OCI-LY7 (cell line): Measurements from ENCODE around the gene LENG1. TPM values are rescaled to one million over a fixed set of nuclear protein-coding genes. Genes with fewer than 3 reads are reported as not detected.

Experiments
- BruUV-seq: library from RNA; stranded (reverse); fragments of 400-500 nt; replicated peaks from 2 replicates; lab custom pipeline; 2021; lab: Mats Ljungman, UMichigan
- CTCF ChIA-PET: fragments of 300-600 bp; sonication (Branson Sonifier 250); formaldehyde crosslinking; loops from one replicate; lab custom pipeline; 2022; ENCODE audit warnings: antibody characterized with exemption; ENCODE audit not compliant: unreplicated experiment; lab: Charles Lee
- POLR2A ChIA-PET: fragments of 300-600 bp; sonication (Branson Sonifier 250); formaldehyde crosslinking; loops from one replicate; lab custom pipeline; 2022; ENCODE audit warnings: antibody characterized with exemption; lab: Charles Lee
- DNase-seq: peaks from one replicate; pipeline ENCODE4 v3.0.0-alpha.2; 2015; ENCODE audit warnings: low spot score
- H2AFZ ChIP-seq: fragments of 200-600 bp; sonication (generic), shearing (Covaris generic); 2 replicates; pipeline ENCODE4 v1.6.1; 2014; ENCODE audit warnings: mild to moderate bottlenecking, antibody characterized with exemption, low read length, moderate library complexity
- H3K27ac ChIP-seq: fragments of 200-600 bp; sonication (generic); 2 replicates; pipeline ENCODE4 v1.5.1; 2014; ENCODE audit warnings: mixed run types, low read depth, mild to moderate bottlenecking, moderate library complexity, low read length, inconsistent platforms; ENCODE audit not compliant: poor library complexity, severe bottlenecking
- H3K36me3 ChIP-seq: fragments of 200-600 bp; sonication (generic); 2 replicates; pipeline ENCODE4 v1.6.1; 2014; ENCODE audit warnings: mild to moderate bottlenecking, antibody characterized with exemption, low read length, moderate library complexity, mixed read lengths; ENCODE audit not compliant: insufficient read depth
- H3K4me1 ChIP-seq: fragments of 200-600 bp; sonication (generic); 2 replicates; pipeline ENCODE4 v1.5.1; 2014; ENCODE audit warnings: mild to moderate bottlenecking, low read length; ENCODE audit not compliant: insufficient read depth, poor library complexity, severe bottlenecking
- H3K4me2 ChIP-seq: fragments of 200-600 bp; sonication (generic); 2 replicates; pipeline ENCODE4 v1.6.1; 2014; ENCODE audit warnings: mild to moderate bottlenecking, low read length
- H3K4me3 ChIP-seq: fragments of 200-600 bp; sonication (generic); 2 replicates; pipeline ENCODE4 v1.5.1; 2014; ENCODE audit warnings: mild to moderate bottlenecking, low read depth, low read length; ENCODE audit not compliant: poor library complexity, severe bottlenecking
- H3K79me2 ChIP-seq: fragments of 200-600 bp; sonication (generic); 2 replicates; pipeline ENCODE4 v1.6.1; 2016; ENCODE audit warnings: low read depth, mild to moderate bottlenecking, low read length, moderate library complexity, mixed read lengths; ENCODE audit not compliant: insufficient read depth
- H3K9me2 ChIP-seq: fragments of 200-600 bp; sonication (generic); 2 replicates; pipeline ENCODE4 v1.6.1; 2016; ENCODE audit warnings: mild to moderate bottlenecking, low read length, mixed read lengths; ENCODE audit not compliant: insufficient read depth
- H3K9me3 ChIP-seq: fragments of 200-600 bp; sonication (generic); 2 replicates; pipeline ENCODE4 v1.6.1; 2014; ENCODE audit warnings: mild to moderate bottlenecking, mixed run types, low read length, mixed read lengths
- H4K20me1 ChIP-seq: fragments of 200-600 bp; sonication (generic); 2 replicates; pipeline ENCODE4 v1.6.1; 2014; ENCODE audit warnings: mild to moderate bottlenecking, antibody characterized with exemption, low read length, moderate library complexity, mixed read lengths; ENCODE audit not compliant: insufficient read depth
- EZH2phosphoT487 ChIP-seq: fragments of 200-600 bp; sonication (generic); IDR thresholded peaks from 2 replicates; pipeline ENCODE4 v1.6.1; 2018; ENCODE audit warnings: low read depth, borderline replicate concordance, mild to moderate bottlenecking, mixed run types, antibody characterized with exemption, low read length, moderate library complexity, mixed read lengths
- intact Hi-C: fragments of 100-400 bp; cut with micrococcal nuclease; formaldehyde crosslinking; loops from one replicate; pipeline ENCODE4 v1.10.0; 2022; ENCODE audit not compliant: unreplicated experiment
- total RNA-seq, 2 experiments: library from RNA; depleted of rRNA in 1 of 2; stranded (reverse); fragments of >200 nt in 1 of 2; shearing (Covaris generic) in 1 of 2; gene quantifications; 2 replicates each; pipeline ENCODE4 v1.2.3, GENCODE V29; 2014 to 2022
- TF ChIP-seq, protein P1 (sequence below): fragments of 200-600 bp; sonication (generic); conservative IDR thresholded peaks from 2 replicates; pipeline ENCODE4 v1.5.1; 2014; ENCODE audit warnings: mild to moderate bottlenecking, antibody characterized with exemption, low read length, moderate library complexity, mixed read lengths

LENG1 gene
- total RNA-seq, 2 experiments from 2014 or later = 4.7 to 8.0 TPM

DNA sequence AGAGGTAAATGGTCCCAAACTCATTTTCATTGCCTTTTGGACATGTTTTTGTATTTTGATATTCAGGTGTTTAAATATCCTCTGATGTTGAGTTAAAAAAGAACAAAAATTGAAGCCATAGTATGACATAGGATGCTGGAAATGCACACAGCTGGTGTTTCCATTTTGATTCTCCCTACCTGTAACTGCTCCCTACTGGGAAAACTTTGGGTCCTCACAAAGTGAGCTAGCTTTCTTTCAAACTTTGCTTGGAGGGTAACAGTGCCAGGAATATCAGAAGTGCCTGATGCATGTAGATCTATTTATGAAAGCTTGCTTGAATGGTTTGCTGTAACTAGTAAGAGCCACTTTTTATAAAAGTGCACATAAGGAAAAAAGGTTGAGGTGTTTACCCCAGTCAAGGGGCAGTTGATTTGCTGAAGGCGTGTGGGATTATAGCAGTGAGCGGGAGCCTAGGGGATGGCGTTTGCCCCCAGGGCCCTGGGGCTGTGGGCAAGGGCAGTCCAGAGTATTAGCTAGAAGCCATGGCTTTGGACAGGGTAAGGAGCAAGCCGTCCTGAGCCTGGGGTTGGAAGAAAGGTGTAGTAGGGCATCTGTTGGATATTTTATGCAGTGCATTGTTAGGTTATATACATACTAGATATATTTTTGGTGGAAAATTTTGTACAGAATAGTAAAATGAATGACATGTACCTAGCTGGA is 45.4 kb upstream of the LENG1 start:
- Histone ChIP-seq H3K36me3 (peaks cover 92% of the 10 kb centered on the region), H2AFZ (no peak overlapping the region), H3K4me1 (peaks cover 63% of the 10 kb centered on the region), H3K9me2 (no peaks in the 10 kb centered on the region), H4K20me1 (peaks cover 60% of the 10 kb centered on the region), H3K9me3 (no peaks in the 10 kb centered on the region), H3K79me2 (peaks cover 67% of the 10 kb centered on the region), H3K4me2 (peak overlapping the region; percentile 92), H3K4me3 (peak overlapping the region; percentile 84), H3K27ac (peak overlapping the region; percentile 3)
- intact Hi-C loops = no loop called here
- ChIA-PET POLR2A (interaction anchor here (0.6 kb wide), 1 partner anchor 62 kb away, joined by 3 read pairs; no protein-coding TSS in a partner anchor), CTCF (no interaction called here)
- no peak for TF ChIP-seq EZH2phosphoT487
- TF ChIP-seq, protein P1, sequence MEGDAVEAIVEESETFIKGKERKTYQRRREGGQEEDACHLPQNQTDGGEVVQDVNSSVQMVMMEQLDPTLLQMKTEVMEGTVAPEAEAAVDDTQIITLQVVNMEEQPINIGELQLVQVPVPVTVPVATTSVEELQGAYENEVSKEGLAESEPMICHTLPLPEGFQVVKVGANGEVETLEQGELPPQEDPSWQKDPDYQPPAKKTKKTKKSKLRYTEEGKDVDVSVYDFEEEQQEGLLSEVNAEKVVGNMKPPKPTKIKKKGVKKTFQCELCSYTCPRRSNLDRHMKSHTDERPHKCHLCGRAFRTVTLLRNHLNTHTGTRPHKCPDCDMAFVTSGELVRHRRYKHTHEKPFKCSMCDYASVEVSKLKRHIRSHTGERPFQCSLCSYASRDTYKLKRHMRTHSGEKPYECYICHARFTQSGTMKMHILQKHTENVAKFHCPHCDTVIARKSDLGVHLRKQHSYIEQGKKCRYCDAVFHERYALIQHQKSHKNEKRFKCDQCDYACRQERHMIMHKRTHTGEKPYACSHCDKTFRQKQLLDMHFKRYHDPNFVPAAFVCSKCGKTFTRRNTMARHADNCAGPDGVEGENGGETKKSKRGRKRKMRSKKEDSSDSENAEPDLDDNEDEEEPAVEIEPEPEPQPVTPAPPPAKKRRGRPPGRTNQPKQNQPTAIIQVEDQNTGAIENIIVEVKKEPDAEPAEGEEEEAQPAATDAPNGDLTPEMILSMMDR = no peak
- BruUV-seq = no TSS peak
- DNase-seq = no peak

DNA sequence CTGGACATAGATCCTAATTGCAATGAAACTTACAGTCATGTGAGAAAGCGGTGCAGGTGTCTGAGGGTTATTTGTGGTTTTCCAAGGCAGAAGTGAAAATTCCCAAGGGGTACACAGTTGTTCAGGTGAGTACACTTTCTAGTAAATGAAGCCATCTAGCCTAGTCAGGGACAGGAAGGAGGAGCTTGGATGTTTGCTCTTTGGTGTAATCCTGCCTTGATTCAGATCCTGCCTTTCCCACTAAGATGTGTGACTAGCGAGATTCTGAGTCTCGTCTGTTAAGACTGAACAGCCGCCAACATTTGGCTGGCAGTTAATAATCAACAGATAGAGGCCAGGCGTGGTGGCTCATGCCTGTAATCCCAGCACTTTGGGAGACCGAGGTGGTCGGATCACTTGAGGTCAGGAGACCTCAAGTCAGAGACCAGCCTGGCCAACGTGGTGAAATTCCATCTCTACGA is 43.7 kb upstream of the LENG1 start:
- Histone ChIP-seq H3K79me2 (peaks cover 74% of the 10 kb centered on the region), H3K36me3 (peaks cover 75% of the 10 kb centered on the region), H2AFZ (no peak overlapping the region), H3K9me2 (no peaks in the 10 kb centered on the region), H3K4me2 (peak overlapping the region; percentile 92), H4K20me1 (peaks cover 60% of the 10 kb centered on the region), H3K9me3 (no peaks in the 10 kb centered on the region), H3K27ac (peak overlapping the region; percentile 80), H3K4me3 (peak overlapping the region; percentile 84), H3K4me1 (peaks cover 77% of the 10 kb centered on the region)
- CTCF ChIA-PET = no interaction called here
- intact Hi-C loops = no loop called here
- TF ChIP-seq, protein P1 = no peak
- no peak for TF ChIP-seq EZH2phosphoT487
- peak; percentile 47 for DNase-seq
- no TSS peak for BruUV-seq
- POLR2A ChIA-PET = no interaction called here

DNA sequence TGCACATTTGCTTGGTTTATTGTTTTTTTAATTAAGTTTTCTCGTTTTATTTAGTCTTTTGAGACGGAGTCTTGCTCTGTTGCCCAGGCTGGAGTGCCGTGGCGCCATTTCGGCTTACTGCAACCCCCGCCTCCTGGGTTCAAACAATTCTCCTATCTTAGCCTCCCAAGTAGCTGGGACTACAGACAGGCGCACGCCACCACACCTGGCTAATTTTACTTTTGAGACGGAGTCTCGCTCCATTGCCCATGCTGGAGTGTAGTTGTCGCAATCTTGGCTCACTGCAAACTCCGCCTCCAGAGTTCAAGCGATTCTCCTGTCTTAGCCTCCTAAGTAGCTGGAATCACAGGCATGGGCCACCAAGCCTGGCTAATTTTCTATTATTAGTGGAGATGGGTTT is 42.5 kb upstream of the LENG1 start:
- TF ChIP-seq, protein P1 = no peak
- Histone ChIP-seq H3K36me3 (peaks cover 63% of the 10 kb centered on the region), H2AFZ (no peak overlapping the region), H3K4me2 (peak overlapping the region; percentile 92), H3K4me3 (peak overlapping the region; percentile 84), H4K20me1 (peaks cover 60% of the 10 kb centered on the region), H3K27ac (peak overlapping the region; percentile 80), H3K9me2 (no peaks in the 10 kb centered on the region), H3K4me1 (peaks cover 68% of the 10 kb centered on the region), H3K9me3 (no peaks in the 10 kb centered on the region), H3K79me2 (peaks cover 73% of the 10 kb centered on the region)
- POLR2A ChIA-PET = interaction anchor here (2.1 kb wide), 1 partner anchor 12 kb away, joined by 5 read pairs; the partner anchor contains the start of gene MBOAT7
- intact Hi-C loops = no loop called here
- BruUV-seq = no TSS peak
- CTCF ChIA-PET = no interaction called here
- DNase-seq = peak; percentile 45
